Keratinocyte (primary cell): Measurements from ENCODE around the gene ADAMTS2. TPM values are rescaled to one million over a fixed set of nuclear protein-coding genes. Genes with fewer than 3 reads are reported as not detected.

Source experiments
- DNase-seq: peaks from one replicate; pipeline ENCODE4 v3.0.0-alpha.2; 2011; ENCODE audit warnings: low read depth, missing footprints, low spot score
- FAIRE-seq: peaks from 2 replicates; lab custom pipeline; 2011; peaks lifted over from hg19 to GRCh38; lab: Jason Lieb, UNC
- H2AFZ ChIP-seq: 2 replicates; pipeline ENCODE4 v1.6.0; 2012; ENCODE audit warnings: low read length, control low read depth, inconsistent platforms; ENCODE audit not compliant: control insufficient read depth
- H3K27ac ChIP-seq: 2 replicates; pipeline ENCODE4 v1.5.1; 2011; ENCODE audit warnings: low read length; ENCODE audit not compliant: control insufficient read depth, insufficient read depth
- H3K27me3 ChIP-seq: 3 replicates; pipeline ENCODE4 v1.6.0; 2011; ENCODE audit warnings: low read length; ENCODE audit not compliant: control insufficient read depth, insufficient read depth; ENCODE audit errors: extremely low read depth
- H3K36me3 ChIP-seq, 2 experiments: 2 replicates in 1 of 2; 3 replicates in 1 of 2; pipeline ENCODE4 v1.5.1; 2011; ENCODE audit warnings: low read length in 2 of 2, mild to moderate bottlenecking in 1 of 2; ENCODE audit not compliant: control insufficient read depth in 2 of 2, insufficient read depth in 2 of 2; ENCODE audit errors: extremely low read depth in 1 of 2
- H3K4me1 ChIP-seq: 3 replicates; pipeline ENCODE4 v1.5.1; 2011; ENCODE audit warnings: low read length; ENCODE audit not compliant: control insufficient read depth, insufficient read depth; ENCODE audit errors: extremely low read depth
- H3K4me2 ChIP-seq: 3 replicates; pipeline ENCODE4 v1.6.0; 2011; ENCODE audit warnings: low read depth, low read length; ENCODE audit not compliant: control insufficient read depth, insufficient read depth; ENCODE audit errors: extremely low read depth
- H3K4me3 ChIP-seq, 3 experiments: fragments of 200-600 bp in 1 of 3; sonication (generic) in 1 of 3; 2 replicates in 2 of 3; 3 replicates in 1 of 3; pipeline ENCODE4 v1.5.1; 2011 to 2016; ENCODE audit warnings: low read length in 3 of 3, mild to moderate bottlenecking in 3 of 3, control low read depth in 2 of 3, inconsistent platforms in 1 of 3, low read depth in 1 of 3, mixed read lengths in 1 of 3, mixed run types in 1 of 3, moderate library complexity in 1 of 3; ENCODE audit not compliant: control insufficient read depth in 2 of 3, insufficient read depth in 2 of 3; ENCODE audit errors: extremely low read depth in 1 of 3
- H3K79me2 ChIP-seq: 2 replicates; pipeline ENCODE4 v1.6.0; 2012; ENCODE audit warnings: low read length; ENCODE audit not compliant: control insufficient read depth, insufficient read depth
- H3K9ac ChIP-seq: 3 replicates; pipeline ENCODE4 v1.6.0; 2011; ENCODE audit warnings: low read length; ENCODE audit not compliant: control insufficient read depth, insufficient read depth; ENCODE audit errors: extremely low read depth
- H3K9me1 ChIP-seq: 3 replicates; pipeline ENCODE4 v1.6.0; 2011; ENCODE audit warnings: low read length; ENCODE audit not compliant: control insufficient read depth, insufficient read depth; ENCODE audit errors: extremely low read depth
- H3K9me3 ChIP-seq: 2 replicates; pipeline ENCODE4 v1.5.1; 2012; ENCODE audit warnings: low read depth, low read length; ENCODE audit not compliant: control insufficient read depth
- H4K20me1 ChIP-seq: 3 replicates; pipeline ENCODE4 v1.6.0; 2011; ENCODE audit warnings: low read length; ENCODE audit not compliant: control insufficient read depth, insufficient read depth; ENCODE audit errors: extremely low read depth
- CTCF ChIP-seq, 3 experiments: IDR thresholded peaks in 1 of 3; conservative IDR thresholded peaks in 1 of 3; optimal IDR thresholded peaks in 1 of 3; 2 replicates in 2 of 3; 3 replicates in 1 of 3; pipeline versions ENCODE3 to v1.5.1; 2011; ENCODE audit warnings: low read length in 3 of 3, mild to moderate bottlenecking in 3 of 3, moderate library complexity in 2 of 3, control low read depth in 1 of 3, inconsistent platforms in 1 of 3; ENCODE audit not compliant: insufficient read depth in 2 of 3; ENCODE audit errors: extremely low read depth in 1 of 3
- EZH2 ChIP-seq: IDR thresholded peaks from one replicate; pipeline ENCODE4 v1.6.1; 2012; ENCODE audit warnings: inconsistent platforms, mild to moderate bottlenecking, low read length, moderate library complexity
- dilution Hi-C: fragments of 300-500 bp; cut with MboI; formaldehyde crosslinking; loops from one replicate; pipeline ENCODE4 v1.7.0; 2020; ENCODE audit warnings: low sequenced_read_pairs; ENCODE audit not compliant: extremely low pct_ligation_motif_present
- polyA plus RNA-seq, 5 experiments: library from polyadenylated mRNA; depleted of rRNA in 3 of 5; stranded (reverse) in 3 of 5; stranded (forward) in 1 of 5; unstranded in 1 of 5; fragments of >200 nt; gene quantifications; 1 replicate in 1 of 5; 2 replicates in 3 of 5; 3 replicates in 1 of 5; pipeline versions ENCODE4 v1.2.1 to v1.2.3, GENCODE V29; 2011 to 2012; ENCODE audit warnings: missing spikeins in 2 of 5, low read depth in 1 of 5, low replicate concordance in 1 of 5

The ADAMTS2 gene
- polyA plus RNA-seq, 1 donor (not counting 4 experiments of a cell fraction or from before 2014, with no cell fraction given) = not detected

- H3K27me3 ChIP-seq = no peaks in the 10 kb centered on the region
- H3K79me2 ChIP-seq = no peaks in the 10 kb centered on the region
- no peak overlapping the region for H3K4me2 ChIP-seq
- no peaks in the 10 kb centered on the region for H3K4me1 ChIP-seq
- H3K9ac ChIP-seq = no peak overlapping the region
- no peak overlapping the region for H3K27ac ChIP-seq
- FAIRE-seq = no peak
- H3K36me3 ChIP-seq = no peaks in the 10 kb centered on the region
- no peak for DNase-seq
- peaks cover 8% of the 10 kb centered on the region for H3K9me3 ChIP-seq
- H3K4me3 ChIP-seq = no peak overlapping the region
- no peaks in the 10 kb centered on the region for H4K20me1 ChIP-seq
- no peaks in the 10 kb centered on the region for H3K9me1 ChIP-seq
- no peak overlapping the region for H2AFZ ChIP-seq
- dilution Hi-C loops = no loop called here
- TF ChIP-seq EZH2 (no peak), CTCF (optimal IDR thresholded peaks at IDR 0.05 in 1 of 3, IDR thresholded peaks at IDR 0.05 in 1 of 3, conservative IDR thresholded peaks at IDR 0.05 in 1 of 3; ENCODE audit: extremely low read depth in 1 of 3, insufficient read depth in 2 of 3, low read length in 3 of 3) (no peak)
Observed at GRCh38 chr5:179319123-179319522, 26.1 kb downstream of the ADAMTS2 start.

GRCh38 chr5:179318221-179318955 is 26.9 kb downstream of the ADAMTS2 start:
- Histone ChIP-seq H4K20me1 (no peaks in the 10 kb centered on the region), H3K9me3 (peaks cover 8% of the 10 kb centered on the region), H3K4me1 (no peaks in the 10 kb centered on the region), H3K9ac (no peak overlapping the region), H3K27ac (no peak overlapping the region), H3K79me2 (no peaks in the 10 kb centered on the region), H3K36me3 (no peaks in the 10 kb centered on the region), H3K27me3 (no peaks in the 10 kb centered on the region), H3K4me3 (no peak overlapping the region), H3K9me1 (no peaks in the 10 kb centered on the region), H2AFZ (no peak overlapping the region), H3K4me2 (no peak overlapping the region)
- no peak for TF ChIP-seq EZH2
- no peak for TF ChIP-seq CTCF (optimal IDR thresholded peaks at IDR 0.05 in 1 of 3, IDR thresholded peaks at IDR 0.05 in 1 of 3, conservative IDR thresholded peaks at IDR 0.05 in 1 of 3; ENCODE audit: extremely low read depth in 1 of 3, insufficient read depth in 2 of 3, low read length in 3 of 3)
- no peak for FAIRE-seq
- dilution Hi-C loops = no loop called here
- no peak for DNase-seq
